Cerebellar nuclear complex (tissue), 1 donor: ENCODE results near the gene ANKS4B.
"Not testable (repeated sequence)": the region's sequence is repeated elsewhere in the genome, so short reads cannot be mapped to it uniquely, and the experiment has no call there.

Experiments
- DNase-seq, 2 experiments: peaks; one replicate each; lab custom pipeline; 2025; lab: John Stamatoyannopoulos, UW

Gene ANKS4B

GRCh38 chr16:21233521-21234150 lies at the start of gene ANKS4B:
ANKS4B (plus strand) TSS chr16:21233699; CDS start chr16:21233738, 39 bp downstream.
- DNase-seq, result no peak

DNA sequence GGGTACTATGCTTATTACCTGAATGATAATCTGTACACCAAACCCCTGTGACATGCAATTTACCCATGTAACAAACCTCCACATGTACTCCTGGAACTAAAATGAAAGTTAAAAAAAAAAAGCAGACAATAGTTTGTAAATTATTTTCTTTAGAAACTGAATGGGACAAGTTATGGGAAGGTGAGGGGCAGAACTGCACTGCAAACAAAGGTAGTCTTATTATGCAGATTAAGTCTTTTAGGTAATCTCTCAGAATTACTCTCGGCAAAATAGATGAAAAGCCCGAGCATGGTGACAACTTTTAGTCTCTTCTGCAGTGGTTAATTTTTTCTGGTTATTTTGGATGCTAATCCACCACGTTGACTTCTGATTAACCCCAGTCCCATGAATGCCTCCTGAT lies 49.5 kb upstream of the ANKS4B start:
- no peak for DNase-seq

- DNase-seq, result no peak
Observed at GRCh38 chr16:21184834-21185233, 48.7 kb upstream of the ANKS4B start.

- DNase-seq, result no peak
Observed at GRCh38 chr16:21185659-21186325, 47.7 kb upstream of the ANKS4B start.

- DNase-seq, result no peak
Observed at GRCh38 chr16:21186326-21186691, 47.2 kb upstream of the ANKS4B start.

- no peak for DNase-seq
Observed at GRCh38 chr16:21189311-21189710, 44.2 kb upstream of the ANKS4B start.

DNA sequence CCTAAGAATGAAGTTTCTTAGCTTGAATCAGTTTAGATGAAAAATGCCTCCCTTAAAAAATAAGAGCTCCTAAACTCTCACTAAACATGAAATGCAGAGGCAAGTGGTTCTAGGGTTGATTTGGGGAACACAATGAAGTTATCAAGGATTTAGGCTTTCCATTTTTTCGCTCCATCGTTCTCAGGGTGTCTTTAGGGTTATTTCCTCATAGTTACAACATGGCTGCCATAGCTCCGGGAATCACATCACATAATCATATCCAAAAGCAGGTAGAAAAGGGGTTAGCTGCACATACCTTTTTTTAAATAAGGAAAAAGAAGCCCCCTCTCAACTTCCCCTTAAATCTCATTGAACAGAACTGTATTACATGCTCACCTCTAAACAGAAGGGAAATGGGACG lies 43.5 kb upstream of the ANKS4B start:
- DNase-seq, result no peak

GRCh38 chr16:21190599-21190998 lies 42.9 kb upstream of the ANKS4B start:
- no peak for DNase-seq

DNA sequence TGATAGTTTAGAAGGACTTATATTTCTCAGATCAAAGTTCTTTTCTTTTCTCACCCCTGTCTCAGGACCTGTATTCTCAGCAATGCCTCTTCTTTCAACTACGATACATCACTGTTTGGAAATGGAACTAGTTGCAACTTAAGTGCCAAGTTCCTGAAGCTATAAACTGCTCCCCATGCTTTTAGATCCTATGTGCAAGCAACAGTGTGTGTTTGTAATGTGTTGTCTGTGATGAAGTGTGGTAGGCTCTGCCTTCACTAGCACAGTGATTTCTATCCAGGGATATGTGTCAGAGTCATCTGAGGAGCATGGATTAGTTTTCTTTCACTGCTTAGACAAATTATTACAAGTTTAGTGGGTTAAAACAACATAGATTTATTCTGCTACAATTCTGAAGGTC lies 40.5 kb upstream of the ANKS4B start:
- DNase-seq, result no peak

GRCh38 chr16:21194771-21195301 lies 38.7 kb upstream of the ANKS4B start:
- no peak for DNase-seq

- not testable (repeated sequence) for DNase-seq
Observed at GRCh38 chr16:21195330-21195729, 38.2 kb upstream of the ANKS4B start.

DNA sequence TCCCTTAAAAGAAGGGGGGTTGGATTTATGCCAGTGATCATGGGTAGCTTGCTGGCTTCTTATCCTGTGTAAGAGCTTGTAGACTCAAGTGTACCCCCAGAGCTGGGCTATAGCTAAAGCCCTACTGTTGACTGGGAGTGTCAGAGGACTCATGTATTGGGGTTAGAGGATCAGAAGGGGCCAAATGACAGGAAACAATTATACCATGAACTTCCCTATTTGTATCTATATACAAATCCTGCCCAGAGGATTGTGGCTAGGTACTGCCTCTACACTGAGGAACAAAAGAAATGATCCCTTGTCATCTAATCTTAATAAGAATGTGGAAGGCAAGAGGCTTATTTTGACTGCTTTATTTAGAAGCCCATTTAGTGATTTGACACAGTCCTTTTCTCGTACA lies 36.4 kb upstream of the ANKS4B start:
- DNase-seq, result no peak

GRCh38 chr16:21197621-21198020 lies 35.9 kb upstream of the ANKS4B start:
- no peak for DNase-seq

- no peak for DNase-seq
Observed at GRCh38 chr16:21199607-21200218, 33.8 kb upstream of the ANKS4B start.

- no peak for DNase-seq
Observed at GRCh38 chr16:21203155-21203797, 30.2 kb upstream of the ANKS4B start.

DNA sequence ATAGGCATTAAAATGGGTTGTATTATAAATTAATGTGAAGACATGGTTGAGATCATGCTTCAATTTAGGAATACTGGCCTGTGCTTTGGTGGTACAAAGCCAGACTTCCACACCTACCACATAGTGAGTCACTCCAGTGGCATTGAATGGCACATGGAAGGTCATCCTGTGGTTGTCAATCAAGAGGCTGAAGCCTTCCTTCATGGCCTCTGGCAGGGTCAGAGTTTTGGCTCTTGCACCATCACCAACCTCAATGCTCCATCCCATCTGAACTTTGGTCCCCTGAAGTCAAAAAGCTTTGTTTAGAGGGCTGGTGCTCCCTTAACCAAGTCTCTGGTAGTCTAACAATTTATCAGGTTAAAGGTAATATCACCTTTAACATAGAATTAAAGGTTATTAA lies 28.2 kb upstream of the ANKS4B start:
- DNase-seq, result no peak

GRCh38 chr16:21206550-21206949 lies 26.9 kb upstream of the ANKS4B start:
- DNase-seq, result no peak

GRCh38 chr16:21208446-21209230 lies 24.9 kb upstream of the ANKS4B start:
- DNase-seq, result no peak

DNA sequence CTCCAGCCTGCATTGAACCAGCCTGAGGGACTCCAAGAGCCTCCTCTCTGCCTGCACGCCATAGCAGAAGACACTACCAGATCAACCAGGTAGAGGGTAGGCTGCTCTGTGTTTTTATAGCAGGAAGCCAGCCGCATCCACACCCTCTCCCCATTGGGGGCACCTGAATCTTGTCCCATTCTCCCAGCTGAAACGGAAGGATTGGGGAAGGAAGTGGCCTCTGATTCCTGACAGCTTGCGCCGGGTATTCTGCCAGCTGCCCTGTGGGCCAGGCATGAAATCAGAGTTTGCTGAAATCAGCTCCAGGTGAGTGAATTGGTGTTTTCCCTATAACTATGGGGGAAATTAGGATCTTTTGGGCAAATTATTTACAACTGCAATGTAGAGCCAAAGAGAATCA lies 22.0 kb upstream of the ANKS4B start, which contains the start of gene ZP2:
Gene ZP2, minus strand, starts transcription at position 89 of the 400 bp plus-strand sequence. Its CDS starts 27 bp downstream, at position 62.
- DNase-seq, result peak; percentile 27 to 81

DNA sequence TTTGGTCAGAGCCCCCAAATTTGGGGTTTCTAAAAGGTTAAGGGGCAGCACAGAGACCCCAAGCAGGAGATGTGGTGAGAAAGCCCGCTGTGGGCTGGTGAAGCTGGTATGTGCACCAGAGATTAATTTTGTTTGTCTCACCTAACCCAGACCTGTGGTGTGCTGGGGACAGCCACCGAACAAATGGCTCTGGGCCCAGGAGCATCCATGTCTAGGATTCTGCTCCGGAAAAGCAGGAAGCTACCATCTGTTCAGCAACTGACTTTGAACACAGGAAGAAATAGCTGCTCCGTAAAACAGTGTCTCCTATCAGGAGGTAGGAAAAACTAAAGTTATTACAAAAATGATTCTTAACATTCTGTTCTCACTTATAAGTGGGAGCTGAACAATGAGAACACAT lies 19.4 kb upstream of the ANKS4B start:
- DNase-seq, result peak; percentile 51 to 79

- no peak for DNase-seq
Observed at GRCh38 chr16:21217121-21217520, 16.4 kb upstream of the ANKS4B start.

- DNase-seq, result no peak
Observed at GRCh38 chr16:21218153-21218552, 15.3 kb upstream of the ANKS4B start.
